RWPE2 (cell line): ENCODE results near the gene MEGF8.

ENCODE experiments used
- ATAC-seq: fragments of 200-7000 bp; cut with Tn5 transposase; 3 replicates; pipeline ENCODE4 v1.9.1; 2021; ENCODE audit warnings: low read depth
- DNase-seq: peaks from one replicate; pipeline ENCODE4 v3.0.0-alpha.2; 2020; ENCODE audit warnings: low spot score
- H3K27ac ChIP-seq: fragments of 450-650 bp; 2 replicates; pipeline ENCODE4 v1.5.1; 2017; ENCODE audit warnings: mild to moderate bottlenecking; ENCODE audit not compliant: poor library complexity, severe bottlenecking
- H3K27me3 ChIP-seq: fragments of 250-450 bp; sonication (Bioruptor Pico); 2 replicates; pipeline ENCODE4 v1.5.1; 2021; ENCODE audit warnings: mild to moderate bottlenecking, moderate library complexity; ENCODE audit not compliant: insufficient read depth, poor library complexity, severe bottlenecking
- H3K36me3 ChIP-seq: fragments of 250-450 bp; sonication (Bioruptor Pico); 2 replicates; pipeline ENCODE4 v1.5.1; 2020; ENCODE audit warnings: low read depth, mild to moderate bottlenecking, moderate library complexity
- H3K4me1 ChIP-seq: fragments of 250-450 bp; sonication (Bioruptor Pico); 2 replicates; pipeline ENCODE4 v1.5.1; 2021; ENCODE audit warnings: mild to moderate bottlenecking, moderate library complexity; ENCODE audit not compliant: insufficient read depth, poor library complexity, severe bottlenecking
- H3K4me3 ChIP-seq: fragments of 250-450 bp; sonication (Bioruptor Pico); 2 replicates; pipeline ENCODE4 v1.5.1; 2021; ENCODE audit warnings: mild to moderate bottlenecking, moderate library complexity; ENCODE audit not compliant: severe bottlenecking
- H3K9me3 ChIP-seq: fragments of 250-450 bp; sonication (Bioruptor Pico); 2 replicates; pipeline ENCODE4 v1.5.1; 2021; ENCODE audit warnings: mild to moderate bottlenecking, moderate library complexity; ENCODE audit not compliant: severe bottlenecking
- TF ChIP-seq, protein P1 (sequence below): fragments of 450-650 bp; IDR thresholded peaks from one replicate; pipeline ENCODE4 v1.5.1; 2017; ENCODE audit warnings: mild to moderate bottlenecking, moderate library complexity; ENCODE audit not compliant: poor library complexity, severe bottlenecking

The MEGF8 gene

DNA sequence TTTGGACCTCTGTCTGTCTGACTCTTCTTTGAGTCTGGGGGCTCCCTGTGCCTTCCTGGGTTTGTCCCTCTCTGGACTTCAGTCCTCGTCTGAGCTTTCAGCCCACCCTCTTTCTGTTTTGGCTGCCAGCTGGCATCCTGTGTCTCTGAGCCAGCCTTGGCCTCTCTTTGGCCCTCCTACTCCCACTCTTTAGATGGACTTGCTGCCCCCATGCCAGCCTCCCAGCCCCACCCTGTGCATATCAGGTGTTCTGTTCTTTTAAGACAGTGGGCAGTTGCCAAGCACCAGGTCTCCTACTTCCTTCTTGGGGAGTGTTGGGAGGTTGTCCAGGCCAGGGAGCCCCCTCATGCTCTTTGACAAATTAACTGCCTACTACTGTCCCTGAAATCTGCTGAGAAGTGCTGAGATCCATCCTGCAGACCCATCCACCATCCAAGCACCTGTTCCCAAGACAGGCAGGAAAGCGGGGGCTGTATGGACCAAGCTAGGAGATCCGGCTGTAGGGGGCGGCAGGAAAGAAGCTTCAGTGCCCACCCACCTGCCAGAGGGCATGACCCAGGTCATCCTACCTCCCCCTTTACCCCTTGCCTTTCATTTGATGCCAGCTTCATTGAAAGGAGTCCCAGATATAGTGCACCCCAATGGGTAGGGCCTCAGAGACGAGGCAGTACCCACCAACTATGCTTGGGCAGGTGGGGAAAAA lies 46.8 kb upstream of the MEGF8 start:
- no peaks in the 10 kb centered on the region for H3K9me3 ChIP-seq
- H3K36me3 ChIP-seq = peaks cover 33% of the 10 kb centered on the region
- peaks cover 48% of the 10 kb centered on the region for H3K4me1 ChIP-seq
- ATAC-seq = no peak
- peak overlapping the region; percentile 3 for H3K4me3 ChIP-seq
- H3K27me3 ChIP-seq = no peaks in the 10 kb centered on the region
- TF ChIP-seq, protein P1, sequence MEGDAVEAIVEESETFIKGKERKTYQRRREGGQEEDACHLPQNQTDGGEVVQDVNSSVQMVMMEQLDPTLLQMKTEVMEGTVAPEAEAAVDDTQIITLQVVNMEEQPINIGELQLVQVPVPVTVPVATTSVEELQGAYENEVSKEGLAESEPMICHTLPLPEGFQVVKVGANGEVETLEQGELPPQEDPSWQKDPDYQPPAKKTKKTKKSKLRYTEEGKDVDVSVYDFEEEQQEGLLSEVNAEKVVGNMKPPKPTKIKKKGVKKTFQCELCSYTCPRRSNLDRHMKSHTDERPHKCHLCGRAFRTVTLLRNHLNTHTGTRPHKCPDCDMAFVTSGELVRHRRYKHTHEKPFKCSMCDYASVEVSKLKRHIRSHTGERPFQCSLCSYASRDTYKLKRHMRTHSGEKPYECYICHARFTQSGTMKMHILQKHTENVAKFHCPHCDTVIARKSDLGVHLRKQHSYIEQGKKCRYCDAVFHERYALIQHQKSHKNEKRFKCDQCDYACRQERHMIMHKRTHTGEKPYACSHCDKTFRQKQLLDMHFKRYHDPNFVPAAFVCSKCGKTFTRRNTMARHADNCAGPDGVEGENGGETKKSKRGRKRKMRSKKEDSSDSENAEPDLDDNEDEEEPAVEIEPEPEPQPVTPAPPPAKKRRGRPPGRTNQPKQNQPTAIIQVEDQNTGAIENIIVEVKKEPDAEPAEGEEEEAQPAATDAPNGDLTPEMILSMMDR = no peak
- H3K27ac ChIP-seq = peak overlapping the region; percentile 97
- DNase-seq = no peak

DNA sequence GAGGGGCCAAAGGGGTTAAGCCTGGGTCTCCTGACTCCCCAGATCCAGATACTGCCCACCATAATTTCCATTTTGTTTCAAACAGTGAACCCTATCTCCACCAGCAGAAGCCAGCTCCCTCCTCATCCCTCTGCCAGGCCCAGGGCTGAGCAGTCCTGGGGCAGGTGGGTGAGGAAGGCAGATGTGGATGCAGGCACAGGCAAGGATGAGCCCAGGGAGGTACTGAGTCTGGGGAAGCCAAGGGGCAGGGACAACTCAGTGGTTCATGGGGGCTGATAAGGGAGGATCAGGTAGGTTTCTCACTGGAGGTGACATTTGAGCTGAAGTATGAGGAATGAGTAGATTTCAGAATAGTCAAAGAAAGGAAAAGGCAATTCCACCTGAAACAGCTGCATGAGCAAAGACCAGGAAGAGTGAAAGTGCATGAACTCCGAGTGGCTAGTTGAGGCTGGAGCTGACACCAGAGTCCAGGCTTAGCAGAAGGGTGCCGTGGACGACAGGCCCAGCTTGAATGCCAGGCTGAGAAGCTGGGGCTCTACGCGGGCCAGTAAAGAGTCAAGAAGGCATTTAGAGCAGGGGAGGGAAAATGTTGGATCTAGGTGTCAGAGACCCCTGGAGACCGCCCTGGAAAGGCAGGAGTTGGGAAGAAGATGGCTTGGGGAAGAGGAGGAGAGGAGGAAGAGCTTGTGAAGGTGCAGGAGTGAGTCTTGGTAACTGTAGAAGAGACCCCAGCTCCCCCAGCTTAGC lies 46.1 kb upstream of the MEGF8 start:
- Histone ChIP-seq H3K27ac (peak overlapping the region; percentile 97), H3K4me1 (peaks cover 48% of the 10 kb centered on the region), H3K27me3 (no peaks in the 10 kb centered on the region), H3K36me3 (peaks cover 31% of the 10 kb centered on the region), H3K9me3 (no peaks in the 10 kb centered on the region), H3K4me3 (peak overlapping the region; percentile 68)
- TF ChIP-seq, protein P1 = no peak
- no peak for DNase-seq
- no peak for ATAC-seq

DNA sequence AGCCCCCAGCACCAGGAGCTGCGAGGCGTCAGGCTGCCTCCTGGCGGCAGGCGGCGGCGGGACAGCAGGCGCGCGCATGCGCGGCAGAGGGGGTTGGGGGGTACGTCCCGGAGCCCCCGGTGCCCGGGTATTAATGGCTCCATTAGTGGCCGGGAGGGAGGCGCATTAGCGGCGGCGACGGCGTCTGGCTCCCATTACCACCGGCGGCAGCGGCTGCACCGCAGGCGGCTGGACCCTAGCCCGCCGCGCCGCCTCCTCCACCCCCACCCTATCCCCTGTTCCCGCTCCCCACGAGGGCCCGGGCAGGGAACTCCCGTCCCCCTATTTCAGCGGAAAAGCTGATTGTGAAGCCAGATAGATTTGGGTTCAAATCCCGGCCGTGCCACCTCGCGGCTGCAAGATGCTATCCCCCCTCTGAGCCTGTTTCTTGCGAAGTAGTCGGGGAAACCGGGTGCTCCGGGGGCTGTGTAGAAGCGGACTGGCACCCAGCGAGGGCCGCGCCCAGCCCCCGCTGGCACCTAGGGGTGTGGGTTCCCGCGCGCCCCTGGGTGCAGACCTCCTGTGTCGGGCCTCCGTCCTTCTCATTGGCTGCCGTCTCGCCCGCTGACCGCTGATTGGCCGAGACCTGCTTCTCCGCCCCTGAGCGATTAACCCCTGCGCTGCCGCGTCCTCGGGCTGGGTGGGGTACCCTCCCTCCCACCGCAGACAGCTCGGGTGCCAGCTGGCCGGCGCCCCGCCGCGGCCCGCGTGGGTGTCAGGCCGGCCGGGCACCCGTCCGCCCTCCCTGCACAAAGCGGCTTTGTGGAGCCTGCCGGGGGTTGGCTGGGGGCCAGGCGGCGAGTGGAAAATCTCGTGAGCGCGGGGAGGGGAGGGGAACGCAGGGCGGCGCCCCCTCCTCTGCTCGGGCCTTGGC lies 45.3 kb upstream of the MEGF8 start:
- ATAC-seq (peak; percentile 51), DNase-seq (peak; percentile 96)
- H3K36me3 ChIP-seq = peaks cover 23% of the 10 kb centered on the region
- H3K27me3 ChIP-seq = no peaks in the 10 kb centered on the region
- TF ChIP-seq, protein P1 = peak; percentile 94
- peak overlapping the region; percentile 97 for H3K27ac ChIP-seq
- H3K4me1 ChIP-seq = peaks cover 44% of the 10 kb centered on the region
- no peaks in the 10 kb centered on the region for H3K9me3 ChIP-seq
- H3K4me3 ChIP-seq = peak overlapping the region; percentile 68

DNA sequence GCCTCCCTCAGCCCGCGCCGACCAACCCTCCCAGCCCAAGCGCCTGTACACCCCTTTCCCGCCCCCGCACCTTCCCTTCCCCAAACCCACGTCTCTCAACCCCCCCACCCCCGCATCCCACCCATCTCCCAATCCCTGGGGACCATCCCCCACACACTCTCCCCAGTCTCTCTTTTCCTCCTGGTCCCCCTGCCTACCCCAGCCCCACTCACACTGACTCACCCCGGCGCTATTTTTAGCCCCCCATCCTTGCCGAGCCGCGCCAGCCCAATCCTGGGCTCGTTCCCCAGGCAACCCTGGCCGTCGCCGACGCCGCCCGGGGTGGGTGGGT lies 44.7 kb upstream of the MEGF8 start:
- ATAC-seq = no peak
- Histone ChIP-seq H3K9me3 (no peaks in the 10 kb centered on the region), H3K27ac (peak overlapping the region; percentile 97), H3K4me3 (peak overlapping the region; percentile 68), H3K4me1 (peaks cover 43% of the 10 kb centered on the region), H3K36me3 (peaks cover 16% of the 10 kb centered on the region), H3K27me3 (no peaks in the 10 kb centered on the region)
- TF ChIP-seq, protein P1 = no peak
- peak; percentile 69 for DNase-seq
